ENCODE measurements around the gene HCN3. TPM values are rescaled to one million over a fixed set of nuclear protein-coding genes. Genes with fewer than 3 reads are reported as not detected.

HCN3 gene
- total RNA-seq, 4 donors from 2014 or later: 13.0 to 34.0 (median 22.2) TPM

- Histone ChIP-seq H3K4me3 (no peak overlapping the region), H3K27me3 (no peaks in the 10 kb centered on the region), H3K36me3 (no peaks in the 10 kb centered on the region), H3K4me1 (peaks cover 0 to 12% (median 11%) of the 10 kb centered on the region in 4 donors), H3K27ac (no peak overlapping the region), H3K9me3 (no peaks in the 10 kb centered on the region)
- DNase-seq: no peak
- in situ Hi-C loops (cut with MboI; ENCODE audit: low pct_ligation_motif_present in 1 of 4, low pct_unique_long_range_greater_than_20kb in 1 of 4, low sequenced_read_pairs in 3 of 4) (no loop called here), intact Hi-C loops (cut with DNase I; ENCODE audit: low total_unique reads) (no loop called here)
- no peak for TF ChIP-seq CTCF (IDR thresholded peaks at IDR 0.05)
- TF ChIP-seq POLR2A (IDR thresholded peaks at IDR 0.05): no peak
- no peak for TF ChIP-seq EP300 (IDR thresholded peaks at IDR 0.05; ENCODE audit: low read depth)
- no peak for TF ChIP-seq POLR2AphosphoS5 (IDR thresholded peaks at IDR 0.05)
- 85 to 94% methylated on average over 5 to 28 of the region's 29 CpGs for WGBS, 2 donors (ENCODE audit: low coverage in 1 of 2)
These were observed 5.3 kb downstream of the HCN3 start for GRCh38 chr1:155282488-155283091.

- DNase-seq: no peak
- H3K4me1 ChIP-seq: no peaks in the 10 kb centered on the region
- H3K4me3 ChIP-seq: no peak overlapping the region
- H3K27me3 ChIP-seq: no peaks in the 10 kb centered on the region
- no peak for TF ChIP-seq CTCF (IDR thresholded peaks at IDR 0.05)
- no peak for TF ChIP-seq EP300 (IDR thresholded peaks at IDR 0.05; ENCODE audit: low read depth)
- no peak for TF ChIP-seq POLR2A (IDR thresholded peaks at IDR 0.05)
- no peak for TF ChIP-seq POLR2AphosphoS5 (IDR thresholded peaks at IDR 0.05)
- intact Hi-C loops (cut with DNase I; ENCODE audit: low total_unique reads) (no loop called here), in situ Hi-C loops (cut with MboI; ENCODE audit: low pct_ligation_motif_present in 1 of 4, low pct_unique_long_range_greater_than_20kb in 1 of 4, low sequenced_read_pairs in 3 of 4) (no loop called here)
- 95% methylated on average over 12 of the region's 12 CpGs; no CpG with 5 or more reads in 1 of the 2 donors for WGBS, 2 donors (ENCODE audit: low coverage in 1 of 2)
- no peaks in the 10 kb centered on the region for H3K36me3 ChIP-seq
- H3K27ac ChIP-seq: no peak overlapping the region
- H3K9me3 ChIP-seq: no peaks in the 10 kb centered on the region
These were observed 7.2 kb downstream of the HCN3 start for GRCh38 chr1:155284476-155284875.

GRCh38 chr1:155285063-155285462 is 7.8 kb downstream of the HCN3 start:
- Histone ChIP-seq H3K27ac (no peak overlapping the region), H3K27me3 (no peaks in the 10 kb centered on the region), H3K9me3 (no peaks in the 10 kb centered on the region), H3K36me3 (no peaks in the 10 kb centered on the region), H3K4me1 (no peaks in the 10 kb centered on the region), H3K4me3 (no peak overlapping the region)
- DNase-seq: no peak
- WGBS, 2 donors (ENCODE audit: low coverage in 1 of 2): 88% methylated on average over 7 to 14 of the region's 14 CpGs
- intact Hi-C loops (cut with DNase I; ENCODE audit: low total_unique reads) (no loop called here), in situ Hi-C loops (cut with MboI; ENCODE audit: low pct_ligation_motif_present in 1 of 4, low pct_unique_long_range_greater_than_20kb in 1 of 4, low sequenced_read_pairs in 3 of 4) (no loop called here)
- no peak for TF ChIP-seq EP300 (IDR thresholded peaks at IDR 0.05; ENCODE audit: low read depth)
- TF ChIP-seq CTCF (IDR thresholded peaks at IDR 0.05): no peak

GRCh38 chr1:155285631-155286044 is 8.4 kb downstream of the HCN3 start:
- no peak for TF ChIP-seq POLR2AphosphoS5 (IDR thresholded peaks at IDR 0.05)
- Histone ChIP-seq H3K36me3 (no peaks in the 10 kb centered on the region), H3K27me3 (no peaks in the 10 kb centered on the region), H3K9me3 (no peaks in the 10 kb centered on the region), H3K27ac (no peak overlapping the region), H3K4me1 (no peaks in the 10 kb centered on the region), H3K4me3 (no peak overlapping the region)
- in situ Hi-C loops (cut with MboI; ENCODE audit: low pct_ligation_motif_present in 1 of 4, low pct_unique_long_range_greater_than_20kb in 1 of 4, low sequenced_read_pairs in 3 of 4) (no loop called here), intact Hi-C loops (cut with DNase I; ENCODE audit: low total_unique reads) (no loop called here)
- DNase-seq: no peak
- WGBS, 2 donors (ENCODE audit: low coverage in 1 of 2): 91% methylated on average over 14 of the region's 18 CpGs; no CpG with 5 or more reads in 1 of the 2 donors

- no peaks in the 10 kb centered on the region for H3K36me3 ChIP-seq
These were observed 9.3 kb downstream of the HCN3 start for GRCh38 chr1:155286544-155286943.

More at GRCh38 chr1:155286544-155286943, 9.3 kb downstream of the HCN3 start:
- Histone ChIP-seq H3K4me1 (no peaks in the 10 kb centered on the region), H3K27me3 (no peaks in the 10 kb centered on the region), H3K9me3 (no peaks in the 10 kb centered on the region), H3K27ac (no peak overlapping the region), H3K4me3 (no peak overlapping the region)
- 97 to 100% methylated on average over 1 to 2 of the region's 2 CpGs for WGBS, 2 donors (ENCODE audit: low coverage in 1 of 2)
- DNase-seq: no peak
- TF ChIP-seq CTCF (IDR thresholded peaks at IDR 0.05) (no peak), POLR2A (IDR thresholded peaks at IDR 0.05) (no peak), POLR2AphosphoS5 (IDR thresholded peaks at IDR 0.05) (no peak), EP300 (IDR thresholded peaks at IDR 0.05; ENCODE audit: low read depth) (no peak)
- in situ Hi-C loops (cut with MboI; ENCODE audit: low pct_ligation_motif_present in 1 of 4, low pct_unique_long_range_greater_than_20kb in 1 of 4, low sequenced_read_pairs in 3 of 4): no loop called here
- intact Hi-C loops (cut with DNase I; ENCODE audit: low total_unique reads): no loop called here

Data from transverse colon (tissue), 4 donors.